PC-3 (cell line): Measurements from ENCODE around the gene PPP6R2. TPM values are rescaled to one million over a fixed set of nuclear protein-coding genes. Genes with fewer than 3 reads are reported as not detected.

Experiments used
- ATAC-seq: fragments of 200-7000 bp; cut with Tn5 transposase; 2 replicates; pipeline ENCODE4 v1.9.1; 2020; ENCODE audit warnings: mild to moderate bottlenecking, moderate library complexity
- BruUV-seq: library from RNA; stranded (reverse); fragments of 400-500 nt; replicated peaks from 2 replicates; lab custom pipeline; 2021; lab: Mats Ljungman, UMichigan
- CTCF ChIA-PET: fragments of 300-600 bp; sonication (Branson Sonifier 250); formaldehyde crosslinking; loops from one replicate; lab custom pipeline; 2022; ENCODE audit warnings: antibody characterized with exemption; lab: Charles Lee
- POLR2A ChIA-PET: fragments of 300-600 bp; sonication (Branson Sonifier 250); formaldehyde crosslinking; loops from one replicate; lab custom pipeline; 2022; ENCODE audit warnings: antibody characterized with exemption; ENCODE audit not compliant: unreplicated experiment; lab: Charles Lee
- DNase-seq: peaks from one replicate; pipeline ENCODE4 v3.0.0-alpha.2; 2015
- H2AFZ ChIP-seq: fragments of 300-600 bp; sonication (generic); 2 replicates; pipeline ENCODE4 v1.6.0; 2016; ENCODE audit warnings: antibody characterized with exemption, low read length
- H3F3A ChIP-seq: fragments of 300-600 bp; sonication (generic); one replicate; pipeline ENCODE4 v1.6.0; 2017; ENCODE audit warnings: antibody characterized with exemption, low read length, control low read depth, mild to moderate bottlenecking; ENCODE audit not compliant: unreplicated experiment
- H3K27ac ChIP-seq: fragments of 300-600 bp; sonication (generic); 2 replicates; pipeline ENCODE4 v1.5.1; 2016; ENCODE audit warnings: mild to moderate bottlenecking, low read length
- H3K27me3 ChIP-seq: fragments of 300-600 bp; sonication (generic); 2 replicates; pipeline ENCODE4 v1.6.1; 2016; ENCODE audit warnings: low read length, mixed read lengths
- H3K36me3 ChIP-seq: fragments of 300-600 bp; sonication (generic); 2 replicates; pipeline ENCODE4 v1.6.1; 2016; ENCODE audit warnings: low read depth, mixed run types, low read length, mixed read lengths
- H3K4me1 ChIP-seq: fragments of 300-600 bp; sonication (generic); 2 replicates; pipeline ENCODE4 v1.5.1; 2016; ENCODE audit warnings: low read length; ENCODE audit not compliant: insufficient read depth
- H3K4me2 ChIP-seq: fragments of 300-600 bp; sonication (generic); 2 replicates; pipeline ENCODE4 v1.6.0; 2016; ENCODE audit warnings: low read length
- H3K4me3 ChIP-seq: fragments of 300-600 bp; sonication (generic); 2 replicates; pipeline ENCODE4 v1.5.1; 2016; ENCODE audit warnings: mild to moderate bottlenecking, low read length, mixed read lengths
- H3K79me2 ChIP-seq: fragments of 300-600 bp; sonication (generic); 2 replicates; pipeline ENCODE4 v1.6.1; 2017; ENCODE audit warnings: low read length, mixed read lengths
- H3K9ac ChIP-seq: fragments of 300-600 bp; sonication (generic); 2 replicates; pipeline ENCODE4 v1.6.0; 2016; ENCODE audit warnings: mild to moderate bottlenecking, low read length
- H3K9me2 ChIP-seq: fragments of 300-600 bp; sonication (generic); replicated peaks from 2 replicates; pipeline ENCODE4 v1.6.1; 2016; ENCODE audit warnings: mixed run types, low read length, mixed read lengths
- H3K9me3 ChIP-seq: fragments of 300-600 bp; sonication (generic); 2 replicates; pipeline ENCODE4 v1.6.1; 2016; ENCODE audit warnings: low read length, mixed read lengths
- H4K20me1 ChIP-seq: fragments of 300-600 bp; sonication (generic); 2 replicates; pipeline ENCODE4 v1.6.1; 2016; ENCODE audit warnings: low read length, mixed read lengths
- CTCF ChIP-seq: fragments of 300-600 bp; sonication (generic); conservative IDR thresholded peaks from 2 replicates; pipeline ENCODE4 v1.5.1; 2017; ENCODE audit warnings: antibody characterized with exemption, low read depth, mild to moderate bottlenecking, low read length
- EZH2 ChIP-seq: fragments of 300-600 bp; sonication (generic); IDR thresholded peaks from one replicate; pipeline ENCODE4 v1.6.1; 2017; ENCODE audit warnings: antibody characterized with exemption, mild to moderate bottlenecking, low read length; ENCODE audit not compliant: unreplicated experiment
- EZH2phosphoT487 ChIP-seq: fragments of 300-600 bp; sonication (generic); IDR thresholded peaks from 2 replicates; pipeline ENCODE4 v1.6.1; 2018; ENCODE audit warnings: mild to moderate bottlenecking, antibody characterized with exemption, low read length, borderline replicate concordance
- intact Hi-C: fragments of 100-400 bp; cut with micrococcal nuclease; formaldehyde crosslinking; loops from 2 replicates; pipeline ENCODE4 v1.9.0; 2023
- total RNA-seq: library from RNA; depleted of rRNA; stranded (reverse); fragments of >200 nt; gene quantifications from 2 replicates; pipeline ENCODE4 v1.2.3, GENCODE V29; 2014

PPP6R2 gene
- total RNA-seq, 1 experiment from 2014 or later, result 46.2 TPM

GRCh38 chr22:50483977-50484853, 141.1 kb downstream of the PPP6R2 start:
- TF ChIP-seq CTCF (no peak), EZH2phosphoT487 (no peak), EZH2 (no peak)
- H3K4me2 ChIP-seq, result no peak overlapping the region

GRCh38 chr22:50485221-50486131, 142.3 kb downstream of the PPP6R2 start:
- Histone ChIP-seq H3K4me1 (no peaks in the 10 kb centered on the region), H3K9me3 (no peaks in the 10 kb centered on the region), H3K9ac (no peak overlapping the region), H3K27ac (no peak overlapping the region), H3K4me3 (no peak overlapping the region), H3K36me3 (no peaks in the 10 kb centered on the region), H3K27me3 (no peaks in the 10 kb centered on the region), H2AFZ (no peak overlapping the region), H3K4me2 (no peak overlapping the region), H3K9me2 (no peaks in the 10 kb centered on the region), H3K79me2 (no peaks in the 10 kb centered on the region), H3F3A (no peaks in the 10 kb centered on the region), H4K20me1 (no peaks in the 10 kb centered on the region)
- DNase-seq (no peak), ATAC-seq (no peak)
- ChIA-PET POLR2A (no interaction called here), CTCF (interaction anchor here (0.6 to 0.7 kb wide), 2 partner anchors 32 to 87 kb away, joined by 3 to 8 read pairs; no protein-coding TSS in a partner anchor)
- no TSS peak for BruUV-seq
- TF ChIP-seq EZH2 (no peak), EZH2phosphoT487 (no peak), CTCF (no peak)
- intact Hi-C loops, result no loop called here

More at GRCh38 chr22:50483977-50484853, 141.1 kb downstream of the PPP6R2 start:
- BruUV-seq, result no TSS peak
- intact Hi-C loops, result no loop called here
- Histone ChIP-seq H3K9ac (no peak overlapping the region), H3K9me2 (no peaks in the 10 kb centered on the region), H3F3A (no peaks in the 10 kb centered on the region), H3K9me3 (no peaks in the 10 kb centered on the region), H4K20me1 (no peaks in the 10 kb centered on the region), H3K79me2 (no peaks in the 10 kb centered on the region), H3K27ac (no peak overlapping the region), H3K4me3 (no peak overlapping the region), H2AFZ (no peak overlapping the region), H3K4me1 (no peaks in the 10 kb centered on the region), H3K36me3 (no peaks in the 10 kb centered on the region), H3K27me3 (no peaks in the 10 kb centered on the region)
- ChIA-PET CTCF (interaction anchor here (0.6 to 0.7 kb wide), 2 partner anchors 42 to 85 kb away, joined by 3 to 8 read pairs; no protein-coding TSS in a partner anchor), POLR2A (no interaction called here)
- ATAC-seq (no peak), DNase-seq (no peak)
